ENCODE results near the gene LZTR1.
"Not testable (repeated sequence)": the region's sequence is repeated elsewhere in the genome, so short reads cannot be mapped to it uniquely, and the experiment has no call there.

The LZTR1 gene

DNA sequence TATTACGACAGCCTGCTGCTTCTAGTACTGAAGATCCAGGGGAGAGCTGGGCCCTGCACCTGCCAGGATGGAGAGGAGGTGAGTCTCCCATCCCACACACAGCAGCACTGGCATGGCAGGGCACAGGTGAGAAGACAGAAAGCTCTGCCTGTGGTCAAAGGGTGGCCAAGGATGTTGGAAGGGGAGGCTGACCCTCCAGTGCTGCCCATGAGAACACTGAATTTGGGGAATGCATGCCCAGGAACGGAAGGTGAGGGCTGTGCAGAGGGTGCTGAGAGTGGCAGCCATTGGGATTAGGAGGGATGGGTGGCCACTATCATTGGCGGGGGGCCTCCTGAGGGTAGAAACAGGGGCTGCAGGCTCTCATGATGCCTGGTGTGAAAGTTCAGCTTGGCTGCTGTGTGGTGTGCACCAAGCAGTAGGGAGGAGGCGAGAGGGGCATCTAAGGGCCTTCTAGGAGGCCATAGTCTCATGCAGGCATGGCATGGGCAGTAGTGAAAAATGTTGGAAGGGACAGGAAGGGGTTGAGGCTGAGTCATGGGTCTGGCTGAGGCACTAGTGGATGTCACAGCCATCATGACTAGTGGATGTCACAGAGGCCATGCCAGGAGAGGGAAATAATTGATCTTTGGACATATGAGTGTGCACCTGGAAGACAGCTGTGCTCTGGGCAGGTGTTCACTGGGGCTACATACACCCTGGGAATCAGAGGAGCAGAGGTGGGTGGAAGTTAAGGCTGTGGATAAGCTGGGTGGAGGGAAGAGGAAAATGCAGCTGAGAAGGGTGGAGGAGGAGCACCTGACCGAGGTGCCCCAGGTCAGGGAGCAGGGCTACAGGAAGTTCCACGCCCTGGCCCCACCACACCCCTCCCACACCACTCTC lies 61.1 kb downstream of the LZTR1 start:
- no peak for DNase-seq

DNA sequence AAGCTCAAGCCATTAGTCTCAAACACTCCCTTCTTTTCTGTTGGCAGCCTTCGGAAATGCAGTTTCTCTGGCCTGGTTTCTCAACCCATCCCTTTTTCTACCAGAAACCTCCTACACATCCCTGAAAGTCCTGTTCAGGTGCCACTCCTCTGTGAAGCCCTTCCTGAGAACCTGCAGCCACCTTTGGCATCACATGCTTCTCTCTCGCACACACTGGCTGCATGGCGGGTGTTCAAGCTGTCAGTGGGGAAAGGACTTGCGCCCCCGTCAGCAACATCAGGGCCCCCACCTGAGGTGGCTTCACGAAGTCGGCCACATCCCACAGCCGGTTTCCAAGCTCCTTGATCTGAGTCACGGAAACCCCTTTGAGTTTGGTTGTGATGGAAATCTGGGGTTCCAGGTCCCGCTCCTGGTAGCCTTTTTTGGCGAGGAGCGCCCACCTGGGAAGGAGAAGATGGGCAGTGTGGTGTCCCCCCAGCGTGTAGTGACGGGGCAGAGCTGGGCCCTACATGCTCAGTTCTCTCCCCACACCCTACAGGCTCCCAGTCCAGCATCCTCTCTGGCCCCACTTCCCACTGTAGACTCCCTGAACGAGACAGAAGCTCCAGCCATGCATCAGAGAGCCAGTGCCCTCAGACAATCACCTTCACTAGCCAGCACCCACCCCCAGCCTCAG lies 61.9 kb downstream of the LZTR1 start:
- DNase-seq = no peak

DNA sequence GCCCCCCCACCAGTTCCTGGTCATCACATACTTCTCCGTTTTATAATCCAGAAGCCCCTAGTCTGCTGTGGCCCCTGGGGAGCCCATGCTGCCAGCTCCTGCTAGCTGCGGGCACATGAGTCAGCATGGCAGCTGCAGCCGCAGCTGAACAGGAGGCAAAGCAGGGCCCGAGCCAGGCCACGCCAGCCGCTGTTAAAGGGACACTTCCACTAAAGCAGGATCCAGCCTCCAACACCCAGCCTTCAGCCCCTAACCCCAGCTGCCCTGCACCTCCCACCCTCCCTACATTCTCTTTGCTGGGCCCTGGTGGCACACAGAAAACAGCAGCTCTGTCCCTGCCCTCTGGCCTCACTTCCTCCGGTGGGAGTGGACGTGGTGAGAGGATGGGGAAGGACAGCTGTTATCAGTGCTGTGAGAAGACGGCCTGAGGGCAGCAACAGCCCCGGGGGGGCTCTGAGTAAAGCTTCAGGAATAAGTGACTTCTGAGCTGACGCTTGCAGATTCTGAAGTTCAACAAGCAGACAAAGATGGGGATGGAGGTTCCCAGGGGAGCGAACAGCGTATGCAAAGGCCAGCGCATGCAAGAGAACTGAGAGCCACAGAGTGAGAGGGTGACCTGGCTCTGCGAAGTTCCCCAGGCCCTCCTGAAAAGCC lies 63.0 kb downstream of the LZTR1 start:
- DNase-seq = peak; percentile 16

DNA sequence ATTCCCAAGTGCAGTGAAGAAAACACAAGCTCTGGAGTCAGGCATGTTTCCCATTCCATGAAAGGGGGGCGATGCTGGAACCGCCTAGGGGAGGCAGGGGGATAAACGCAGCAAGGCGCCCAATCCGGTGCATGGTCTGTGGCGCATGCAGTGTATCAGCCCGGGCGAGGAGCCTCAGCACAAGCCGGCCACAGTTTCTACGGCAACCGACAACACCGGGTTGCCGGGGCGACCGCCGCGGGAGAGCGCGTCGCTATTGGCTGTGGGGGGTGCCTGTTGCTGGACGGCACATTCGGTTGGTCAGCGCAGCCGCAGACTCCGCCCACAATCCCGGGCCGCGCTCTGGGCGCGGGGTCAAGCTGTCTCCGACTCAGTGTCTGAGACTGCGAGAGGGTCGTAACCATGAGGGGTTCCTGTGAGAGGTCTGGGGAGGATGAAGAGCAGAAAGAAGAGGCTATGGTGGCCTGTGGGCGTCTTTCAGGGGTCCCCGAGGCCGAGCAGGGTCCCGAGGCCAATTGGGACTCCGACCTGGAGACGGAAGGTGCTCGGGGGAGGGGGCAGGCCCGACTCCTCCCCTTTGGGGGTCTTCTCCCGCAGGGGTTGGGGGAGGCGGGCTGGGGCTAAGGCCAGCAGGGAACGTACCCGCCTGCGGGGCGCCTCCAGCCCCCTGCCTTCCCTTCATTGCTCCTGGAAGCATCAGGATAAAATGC lies 63.6 kb downstream of the LZTR1 start, which contains the start of gene LRRC74B:
TSS of gene LRRC74B (plus strand) at position 362 of the 710 bp plus-strand sequence. CDS start at position 403, 41 bp downstream.
- DNase-seq = peak; percentile 73

DNA sequence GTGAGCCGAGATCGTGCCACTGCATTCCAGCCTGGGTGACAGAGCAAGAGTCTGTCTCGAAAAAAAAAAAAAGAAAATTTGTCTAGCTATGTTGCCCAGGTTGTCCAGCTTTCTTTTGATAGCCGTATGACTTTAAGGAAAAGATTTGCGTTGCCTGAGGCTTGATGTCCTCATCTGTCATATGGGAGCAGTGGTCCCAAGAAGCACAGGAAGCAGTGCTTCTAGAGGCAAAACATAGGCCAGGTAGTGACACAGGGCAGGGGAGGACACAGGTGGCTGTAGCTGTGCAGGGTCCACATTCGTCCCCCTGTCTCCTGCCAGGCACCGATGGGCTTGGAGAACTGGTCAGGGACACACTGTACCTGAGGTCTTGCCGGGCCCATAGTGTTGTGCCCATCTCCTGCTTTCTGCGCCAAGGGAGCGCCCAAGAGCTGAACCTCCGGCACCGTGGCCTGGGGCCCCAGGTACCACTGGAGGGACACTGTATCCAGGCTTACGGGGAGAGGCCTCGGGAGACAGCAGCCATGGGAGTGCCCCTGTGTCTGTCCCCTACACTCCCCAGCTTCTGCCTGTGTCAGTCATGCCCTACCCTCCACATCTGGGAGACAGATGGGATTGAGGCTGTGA lies 65.1 kb downstream of the LZTR1 start:
- DNase-seq = no peak

DNA sequence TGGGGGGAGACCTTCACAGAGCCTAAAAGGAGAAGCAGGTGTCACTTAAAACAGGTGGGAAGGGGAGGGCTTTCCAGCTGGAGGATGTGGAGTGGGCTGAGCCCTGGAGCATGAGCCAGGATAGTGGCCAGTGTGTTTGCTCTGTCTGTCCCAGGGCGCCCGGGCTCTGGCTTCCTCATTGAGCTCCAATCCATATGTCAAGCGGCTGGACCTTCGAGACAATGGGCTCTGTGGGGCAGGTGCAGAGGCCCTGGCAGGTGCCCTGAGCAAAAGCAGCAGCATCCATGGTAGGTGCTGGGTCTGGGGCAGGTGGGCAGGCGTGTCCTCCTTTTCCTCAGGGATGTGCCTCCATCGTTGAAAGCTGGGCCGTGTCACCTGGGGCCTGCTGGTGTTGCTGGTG lies 65.6 kb downstream of the LZTR1 start:
- no peak for DNase-seq

DNA sequence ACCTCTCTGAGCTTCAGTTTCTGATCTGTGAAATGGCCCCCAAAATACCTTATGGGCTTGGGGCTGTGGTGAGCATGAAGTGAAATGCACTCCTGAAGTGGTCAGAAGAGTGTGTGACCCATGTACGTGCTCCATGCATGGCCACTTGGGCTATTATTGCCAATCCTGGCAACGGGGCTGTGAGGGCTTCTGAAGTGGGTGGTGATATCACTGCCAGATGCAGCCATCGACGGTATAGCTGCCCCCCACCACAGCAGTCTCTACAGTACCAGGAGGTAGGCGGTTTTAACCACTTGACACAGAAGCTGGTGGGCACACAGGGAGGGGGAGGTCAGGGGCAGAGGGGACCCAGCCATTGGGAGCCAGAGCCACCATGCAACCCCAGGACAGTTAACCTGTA lies 66.4 kb downstream of the LZTR1 start:
- not testable (repeated sequence) for DNase-seq

Data from DMS 273 treated with DMSO at 0.1 percent for 48 hours (cell line).